ENCODE measurements around the gene CES3.

The CES3 gene

DNA sequence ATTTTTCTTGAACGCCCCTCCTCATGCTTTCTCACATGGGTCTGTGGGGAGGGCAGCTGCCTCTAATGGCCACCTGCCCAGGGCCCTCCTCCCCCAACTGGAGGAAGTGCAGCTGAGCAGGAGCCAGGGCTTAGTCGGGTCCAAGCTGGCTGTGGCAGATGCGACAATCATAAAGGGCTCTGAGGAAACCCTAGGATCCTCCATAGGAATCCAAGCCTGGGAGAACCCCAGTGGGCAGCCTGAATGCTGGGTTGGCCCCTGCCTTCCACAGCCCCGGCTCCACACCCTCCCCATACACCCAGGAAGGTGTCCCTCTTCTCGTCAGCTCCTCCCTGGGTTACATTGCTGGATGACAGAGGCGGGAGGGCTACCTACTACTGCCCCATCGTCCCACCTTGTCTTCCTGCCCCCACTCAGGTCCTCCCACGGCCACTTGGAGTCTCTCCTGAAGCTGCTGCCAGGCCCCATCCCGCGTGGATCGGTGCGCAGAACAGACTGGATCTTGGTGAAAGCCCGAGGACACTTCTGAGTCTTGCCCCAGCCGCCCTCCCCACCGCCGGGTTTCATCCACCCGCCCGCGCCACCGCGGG, 52.3 kb downstream of the CES3 start:
- DNase-seq = peak in 1 of 3 experiments; percentile 52

DNA sequence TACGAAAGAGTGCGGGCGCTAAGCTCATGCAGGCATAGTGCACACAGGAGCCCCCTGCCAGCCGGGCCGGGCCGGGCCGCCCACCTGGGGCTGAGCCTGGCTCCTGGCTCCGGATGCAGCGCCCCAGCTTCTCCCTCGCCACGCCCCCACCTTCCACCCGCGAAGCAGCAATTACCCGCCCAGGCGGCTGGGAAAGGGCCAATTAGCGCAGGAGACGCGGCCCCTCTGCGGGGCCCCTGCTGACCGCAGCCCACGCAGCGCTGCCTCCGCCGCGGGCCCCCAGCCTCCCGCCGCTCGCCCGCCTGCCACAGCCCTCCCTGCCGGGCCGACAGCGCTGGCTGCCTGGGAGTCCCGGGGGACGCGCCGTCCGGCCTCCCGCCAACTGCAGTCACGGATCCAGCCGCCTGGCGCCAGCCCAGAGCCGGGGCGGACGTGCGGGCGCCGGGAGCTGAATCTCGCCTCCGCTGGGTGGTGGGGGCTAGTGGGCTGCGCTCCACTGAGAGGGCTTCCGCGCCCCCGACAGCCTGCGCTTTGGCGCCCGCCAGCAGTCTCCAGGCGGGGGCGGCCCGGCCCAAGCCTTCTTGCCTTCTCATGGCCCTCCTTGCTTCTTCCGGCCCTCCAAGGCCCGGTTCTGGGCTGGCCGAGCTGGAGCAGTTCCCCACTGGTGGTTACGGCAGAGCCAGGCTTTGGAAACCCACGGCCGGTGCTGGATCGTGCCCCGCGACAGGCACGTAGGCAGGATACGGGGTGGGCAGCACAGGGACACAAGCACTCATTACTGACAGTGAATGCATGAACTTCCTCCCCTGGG, 53.0 kb downstream of the CES3 start:
- peak; percentile 52 to 77 (median 77) for DNase-seq

DNA sequence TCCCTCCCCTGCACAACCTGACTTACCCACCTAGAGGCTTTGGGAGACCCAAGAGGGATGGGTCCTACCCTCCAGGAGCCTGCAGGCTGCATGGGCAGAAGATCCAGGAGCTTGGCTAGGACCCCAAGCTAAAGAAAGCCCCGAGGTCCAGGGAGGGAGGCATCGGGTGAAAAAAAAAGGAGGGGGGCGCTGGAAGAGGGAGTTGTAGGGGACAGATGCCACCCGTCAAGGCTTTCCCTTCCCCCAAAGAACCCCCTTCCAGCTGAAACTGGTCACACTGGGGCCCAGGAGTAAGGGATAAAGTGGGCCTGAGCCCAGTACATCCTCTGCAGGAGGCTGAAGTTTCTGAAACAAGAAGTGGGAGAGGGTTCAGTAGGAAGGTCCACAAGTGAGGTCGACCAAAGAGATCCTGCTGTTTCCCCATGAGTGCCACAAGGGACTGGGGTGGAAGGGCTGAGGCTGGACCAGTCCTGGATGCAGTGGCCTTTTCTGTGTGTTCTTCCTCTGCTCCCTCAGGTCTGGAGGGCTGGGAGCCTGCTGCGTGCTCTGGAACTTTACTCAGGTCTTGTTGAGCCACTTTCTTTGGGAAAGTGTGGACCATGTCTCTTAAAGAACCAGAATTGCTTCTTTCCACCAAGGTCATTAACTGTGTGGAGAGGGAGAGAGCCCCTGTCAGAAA, 53.7 kb downstream of the CES3 start:
- DNase-seq = no peak

DNA sequence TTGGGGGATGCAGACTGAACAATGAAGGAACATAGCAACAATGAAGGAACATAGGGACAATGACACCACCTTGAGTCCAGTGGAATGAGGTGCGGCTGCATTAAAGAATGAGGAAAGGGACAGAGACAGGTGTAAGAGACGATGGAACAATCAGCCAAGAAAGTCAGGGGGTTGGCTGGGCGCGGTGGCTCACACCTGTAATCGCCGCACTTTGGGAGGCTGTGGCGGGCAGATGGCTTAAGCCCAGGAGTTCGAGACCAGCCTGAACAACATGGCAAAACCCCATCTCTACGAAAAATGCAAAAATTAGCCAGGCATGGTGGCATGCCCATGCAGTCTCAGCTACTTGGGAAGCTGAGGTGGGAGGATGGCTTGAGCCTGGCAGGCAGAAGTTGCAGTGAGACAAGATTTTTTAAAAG, 54.3 kb downstream of the CES3 start:
- peak in 1 of 3 experiments; percentile 21 for DNase-seq

DNA sequence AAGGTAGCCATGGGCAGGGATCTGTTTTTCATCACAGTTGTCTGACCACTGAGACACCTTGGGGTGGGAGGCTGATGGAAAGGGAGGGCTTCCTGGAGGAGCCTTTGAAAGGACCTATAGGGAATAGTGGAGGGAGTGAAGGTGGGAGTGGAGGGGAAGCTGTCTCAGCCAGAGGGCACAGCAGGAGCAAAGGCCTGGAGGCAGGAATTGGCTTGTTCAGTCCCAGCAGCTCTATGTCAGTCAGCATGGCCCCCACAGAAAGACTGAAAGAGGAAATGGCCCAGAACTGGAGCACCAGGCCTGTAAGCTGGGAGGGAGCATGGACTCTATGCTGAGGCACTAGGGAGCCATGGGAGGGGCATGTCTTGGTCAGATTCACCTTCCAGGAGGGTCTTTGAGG, 55.1 kb downstream of the CES3 start:
- DNase-seq = no peak

DNA sequence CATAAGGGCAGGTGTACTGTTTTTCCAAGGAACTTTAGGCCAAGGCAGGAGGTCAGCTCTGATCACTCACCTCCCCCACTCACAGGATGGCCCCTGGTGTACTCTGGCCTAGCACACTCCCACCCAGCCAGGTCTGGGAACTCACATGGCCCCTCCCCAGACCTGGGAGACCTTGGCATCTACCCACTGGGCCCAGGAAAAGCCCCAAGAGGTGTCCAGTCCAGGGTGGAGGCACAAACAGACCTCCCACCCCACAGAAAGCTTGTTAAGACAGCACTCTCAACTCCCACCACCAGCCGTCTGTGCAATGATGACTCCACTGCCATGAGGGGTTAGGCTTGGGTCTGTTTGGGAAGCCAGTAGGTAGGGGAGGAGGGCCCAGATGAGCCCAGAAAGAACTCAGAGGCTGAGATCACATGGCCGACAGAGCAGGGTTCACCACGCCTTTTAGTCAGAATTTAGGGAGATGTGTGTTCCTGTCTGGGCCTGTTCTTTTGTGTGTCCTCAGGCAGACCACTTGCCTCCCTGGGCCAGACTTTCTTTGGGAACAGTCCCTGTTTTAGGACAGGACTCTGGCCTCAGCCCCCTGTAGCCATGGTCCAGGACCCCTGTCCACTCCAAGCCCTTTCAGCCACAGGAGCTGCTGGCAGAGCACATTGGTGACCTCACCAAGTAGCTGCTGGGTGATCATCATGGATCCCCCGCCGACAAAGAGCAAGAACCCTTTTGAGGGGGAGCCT, 55.8 kb downstream of the CES3 start:
- no peak for DNase-seq

DNA sequence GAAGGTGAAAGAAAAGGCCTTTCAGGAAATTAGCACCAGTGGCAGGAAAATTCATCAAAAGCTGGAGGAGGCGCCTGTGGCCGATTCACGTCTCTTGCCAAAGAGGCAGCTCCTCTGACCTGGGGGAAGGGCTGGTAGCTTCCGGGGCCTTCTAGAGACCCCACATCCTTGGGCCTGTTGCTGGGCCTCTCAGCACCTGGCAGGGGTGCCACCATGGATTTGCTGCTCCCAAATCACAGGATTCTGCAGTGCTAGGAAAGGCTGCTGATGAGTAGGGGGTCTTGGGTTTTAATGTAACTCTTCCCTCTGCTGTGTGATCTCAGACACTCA, 56.3 kb downstream of the CES3 start:
- no peak for DNase-seq

DNA sequence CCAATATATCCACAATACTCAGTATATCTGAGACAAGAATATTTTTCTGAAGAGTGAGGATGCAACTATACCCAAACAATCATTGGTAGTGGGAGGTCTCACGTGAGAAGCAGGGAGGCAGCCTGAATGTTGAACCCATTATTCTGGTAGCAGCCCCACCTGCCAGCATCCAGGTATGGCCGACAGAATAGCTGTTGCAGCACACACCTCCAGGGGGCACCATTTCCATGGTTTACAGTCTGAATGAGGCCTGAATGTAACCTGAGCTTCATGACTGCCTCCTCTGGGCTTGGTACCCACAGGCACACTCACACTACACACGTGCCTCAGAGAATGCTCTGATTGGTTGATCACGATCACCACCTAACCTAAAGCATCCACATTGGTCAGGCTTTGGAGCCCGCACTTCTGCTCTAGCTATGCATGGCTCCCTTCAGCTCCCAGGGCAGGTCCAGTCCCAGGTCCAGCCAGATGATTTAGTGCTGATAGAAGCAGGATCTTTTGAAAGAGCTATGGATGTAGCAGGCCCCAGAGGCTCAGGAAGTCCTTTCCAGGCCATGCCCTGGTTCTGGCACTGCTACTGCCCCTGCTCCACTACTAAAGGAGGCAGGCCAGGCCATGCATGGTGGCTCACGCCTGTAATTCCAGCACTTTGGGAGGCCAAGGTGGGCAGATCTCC, 56.9 kb downstream of the CES3 start:
- peak; percentile 78 to 94 (median 90) for DNase-seq

DNA sequence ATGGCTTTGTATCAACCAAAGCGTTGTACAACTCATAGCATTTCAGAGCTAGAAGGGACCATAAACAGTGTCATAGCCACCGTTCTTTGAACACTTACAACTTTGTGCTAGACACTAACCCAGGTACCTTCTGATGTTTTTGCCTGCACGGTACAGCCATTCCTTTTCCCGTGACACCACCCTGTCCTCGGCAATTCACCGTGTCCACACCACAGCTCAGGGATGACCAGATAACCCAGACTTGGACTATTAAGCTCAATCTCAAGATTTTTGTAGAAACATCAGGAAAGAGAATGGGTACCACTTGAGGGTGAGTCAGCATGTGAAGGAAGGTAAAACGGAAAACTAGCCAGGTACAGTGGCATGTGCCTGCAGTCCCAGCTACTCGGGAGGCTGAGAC, 58.1 kb downstream of the CES3 start:
- DNase-seq = no peak

DNA sequence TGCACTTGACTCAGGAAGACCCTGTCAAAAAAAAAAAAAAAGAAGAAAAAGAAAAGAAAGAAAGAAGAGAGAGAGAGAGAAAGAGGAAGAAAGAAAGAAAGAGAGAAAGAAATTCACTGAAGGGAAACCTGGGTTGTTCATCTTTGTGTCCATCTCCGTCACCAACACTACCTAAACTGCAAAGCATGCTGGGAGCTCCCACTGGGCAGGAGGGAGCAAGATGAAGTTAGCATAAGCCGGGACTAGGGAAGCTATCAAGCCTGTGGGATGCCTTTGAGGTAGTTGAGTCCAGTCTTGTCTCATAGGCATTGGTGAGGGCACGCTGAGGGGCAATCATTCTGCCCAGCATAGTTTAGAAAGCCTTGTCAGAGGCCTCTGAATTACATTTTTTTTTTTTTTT, 60.3 kb downstream of the CES3 start:
- DNase-seq = no peak

DNA sequence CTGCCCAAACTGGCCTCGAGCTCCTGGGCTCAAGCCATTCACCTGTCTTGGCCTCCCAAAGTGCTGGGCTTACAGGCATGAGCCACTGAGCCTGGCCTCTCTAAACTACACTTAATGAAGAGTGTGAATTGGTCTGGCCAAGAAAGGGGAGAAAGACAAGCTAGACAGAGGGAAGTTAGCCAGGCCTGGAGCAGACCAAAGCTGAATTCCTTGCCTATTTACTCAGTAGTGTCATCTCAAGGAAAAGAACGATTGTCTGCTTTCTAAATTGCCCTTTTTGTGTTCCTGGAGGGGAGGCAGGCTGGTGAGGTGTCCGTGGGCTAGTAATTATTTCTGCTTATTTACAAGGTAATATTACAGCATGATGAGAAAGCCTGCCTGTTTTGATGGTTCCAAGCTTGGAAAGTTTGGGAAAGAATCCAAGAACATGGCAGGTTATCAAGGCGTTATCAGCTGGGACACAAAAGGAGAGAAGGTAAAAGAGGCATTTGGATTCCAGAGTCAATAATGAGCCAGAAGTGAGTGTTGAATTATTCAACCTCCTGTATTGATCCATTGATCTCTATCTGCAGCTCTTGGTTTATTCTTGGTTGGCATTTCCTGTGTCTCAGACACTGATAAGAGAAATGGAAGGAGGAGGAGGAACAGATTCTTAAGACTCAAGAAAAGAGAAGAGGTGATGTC, 61.6 kb downstream of the CES3 start:
- no peak for DNase-seq

DNA sequence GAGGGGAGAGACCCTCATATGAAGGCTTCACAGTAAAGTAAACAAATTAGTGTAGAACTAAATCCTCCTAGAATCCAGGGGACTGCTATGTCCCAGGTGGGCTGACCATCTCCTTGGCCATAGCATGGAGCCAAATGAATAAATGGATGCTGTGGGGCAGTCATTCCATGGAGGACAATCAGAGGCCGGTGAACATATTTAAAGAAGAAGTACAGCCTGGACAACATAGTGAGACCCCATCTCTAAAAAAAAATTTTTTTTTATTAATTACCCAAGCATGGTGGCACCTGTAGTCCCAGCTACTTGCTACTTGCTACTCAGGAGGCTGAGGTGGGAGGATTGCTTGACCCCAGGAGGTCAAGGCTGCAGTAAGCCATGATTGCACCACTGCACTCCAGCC, 62.6 kb downstream of the CES3 start:
- DNase-seq = no peak
